Neural progenitor cell (in vitro differentiated cells): ENCODE results near the gene AADACL4. TPM values are rescaled to one million over a fixed set of nuclear protein-coding genes. Genes with fewer than 3 reads are reported as not detected.

Experiments
- DNase-seq: peaks from one replicate; pipeline ENCODE4 v3.0.0-alpha.2; 2016; ENCODE audit warnings: low spot score
- H2AFZ ChIP-seq: fragments of 200-600 bp; sonication (generic); replicated peaks from 2 replicates; pipeline ENCODE4 v1.6.1; 2016; ENCODE audit warnings: antibody characterized with exemption
- H3F3A ChIP-seq: fragments of 200-600 bp; sonication (generic); 2 replicates; pipeline ENCODE4 v1.6.1; 2016; ENCODE audit warnings: antibody characterized with exemption, low read depth
- H3K27ac ChIP-seq: fragments of 200-600 bp; sonication (generic); 2 replicates; pipeline ENCODE4 v1.5.1; 2016; ENCODE audit warnings: mild to moderate bottlenecking
- H3K27me3 ChIP-seq: fragments of 200-600 bp; sonication (generic); 2 replicates; pipeline ENCODE4 v1.6.1; 2016; ENCODE audit warnings: mild to moderate bottlenecking, moderate library complexity
- H3K36me3 ChIP-seq: fragments of 200-600 bp; sonication (generic); 2 replicates; pipeline ENCODE4 v1.5.1; 2016
- H3K4me1 ChIP-seq: fragments of 200-600 bp; sonication (generic); 2 replicates; pipeline ENCODE4 v1.6.1; 2016; ENCODE audit warnings: mixed run types
- H3K4me2 ChIP-seq: fragments of 200-600 bp; sonication (generic); 2 replicates; pipeline ENCODE4 v1.6.1; 2016
- H3K4me3 ChIP-seq: fragments of 200-600 bp; sonication (generic); 2 replicates; pipeline ENCODE4 v1.5.1; 2016
- H3K79me2 ChIP-seq: fragments of 200-600 bp; sonication (generic); 2 replicates; pipeline ENCODE4 v1.6.1; 2016; ENCODE audit warnings: low read depth
- H3K9ac ChIP-seq: fragments of 200-600 bp; sonication (generic); 2 replicates; pipeline ENCODE4 v1.6.1; 2016
- H3K9me3 ChIP-seq: fragments of 200-600 bp; sonication (generic); 2 replicates; pipeline ENCODE4 v1.5.1; 2016; ENCODE audit warnings: low read depth
- H4K20me1 ChIP-seq: fragments of 200-600 bp; sonication (generic); 2 replicates; pipeline ENCODE4 v1.6.1; 2016; ENCODE audit warnings: low read depth
- H3K27ac Mint-ChIP-seq: 3 replicates; pipeline ENCODE4 v1.8.0; 2021; ENCODE audit warnings: mixed read lengths
- H3K27me3 Mint-ChIP-seq: 2 replicates; pipeline ENCODE4 v1.8.0; 2022; ENCODE audit warnings: low read depth, mild to moderate bottlenecking, inconsistent platforms, moderate library complexity, mixed read lengths; ENCODE audit not compliant: insufficient read depth
- H3K36me3 Mint-ChIP-seq: 3 replicates; pipeline ENCODE4 v1.8.0; 2021; ENCODE audit warnings: mixed read lengths
- H3K4me1 Mint-ChIP-seq: 3 replicates; pipeline ENCODE4 v1.8.0; 2021; ENCODE audit warnings: mixed read lengths
- H3K4me3 Mint-ChIP-seq: 3 replicates; pipeline ENCODE4 v1.8.0; 2021; ENCODE audit warnings: mild to moderate bottlenecking, moderate library complexity, mixed read lengths
- H3K9me3 Mint-ChIP-seq: 3 replicates; pipeline ENCODE4 v1.8.0; 2020; ENCODE audit warnings: mixed read lengths
- EZH2 ChIP-seq: fragments of 200-600 bp; sonication (generic); IDR thresholded peaks from 2 replicates; pipeline ENCODE4 v1.6.1; 2017; ENCODE audit warnings: antibody characterized with exemption, mild to moderate bottlenecking, moderate library complexity
- EZH2phosphoT487 ChIP-seq: fragments of 200-600 bp; sonication (generic); IDR thresholded peaks from 2 replicates; pipeline ENCODE4 v1.6.1; 2017; ENCODE audit warnings: antibody characterized with exemption
- total RNA-seq: library from RNA; depleted of rRNA; stranded (reverse); fragments of >200 nt; gene quantifications from 2 replicates; pipeline ENCODE4 v1.2.3, GENCODE V29; 2015; ENCODE audit warnings: low replicate concordance
- TF ChIP-seq, protein P1 (sequence below): fragments of 200-600 bp; sonication (generic); IDR thresholded peaks from 2 replicates; pipeline ENCODE4 v1.5.1; 2017; ENCODE audit warnings: antibody characterized with exemption, mild to moderate bottlenecking

Gene AADACL4
- total RNA-seq, 1 donor from 2014 or later = not detected

DNA sequence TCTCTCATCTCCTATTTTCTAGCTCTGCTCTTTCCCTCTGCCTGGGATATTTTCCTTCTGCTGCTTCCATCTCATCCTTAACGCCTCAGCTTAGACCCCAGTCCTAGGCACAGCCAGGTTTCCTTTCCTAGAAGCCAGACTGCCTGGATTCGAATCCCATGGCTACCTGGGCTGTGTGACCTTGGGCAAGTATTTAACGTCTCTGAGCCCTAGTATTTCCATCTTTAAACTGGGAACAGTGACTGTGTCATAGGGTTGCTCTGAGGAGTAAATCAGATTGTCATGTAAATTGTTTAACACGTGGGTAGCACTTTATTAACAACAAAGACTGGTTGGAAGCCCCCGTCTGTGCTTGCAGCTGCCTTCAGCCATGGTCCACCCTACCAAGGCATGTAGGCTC is 44.2 kb upstream of the AADACL4 start:
- H3F3A ChIP-seq = peaks cover 28% of the 10 kb centered on the region
- no peak overlapping the region for H3K9ac ChIP-seq
- Mint-ChIP-seq H3K36me3 (no peaks in the 10 kb centered on the region), H3K27me3 (peaks cover 30% of the 10 kb centered on the region), H3K9me3 (no peaks in the 10 kb centered on the region), H3K4me1 (peaks cover 47% of the 10 kb centered on the region), H3K4me3 (no peak overlapping the region), H3K27ac (no peak overlapping the region)
- H3K4me1 ChIP-seq = peaks cover 8% of the 10 kb centered on the region
- H3K9me3 ChIP-seq = no peaks in the 10 kb centered on the region
- H3K4me2 ChIP-seq = no peak overlapping the region
- no peak overlapping the region for H2AFZ ChIP-seq
- peaks cover 31% of the 10 kb centered on the region for H3K27me3 ChIP-seq
- no peak overlapping the region for H3K27ac ChIP-seq
- no peaks in the 10 kb centered on the region for H3K79me2 ChIP-seq
- H3K4me3 ChIP-seq = no peak overlapping the region
- no peak for DNase-seq
- peaks cover 4% of the 10 kb centered on the region for H4K20me1 ChIP-seq
- TF ChIP-seq EZH2phosphoT487 (no peak), EZH2 (no peak)
- TF ChIP-seq, protein P1, sequence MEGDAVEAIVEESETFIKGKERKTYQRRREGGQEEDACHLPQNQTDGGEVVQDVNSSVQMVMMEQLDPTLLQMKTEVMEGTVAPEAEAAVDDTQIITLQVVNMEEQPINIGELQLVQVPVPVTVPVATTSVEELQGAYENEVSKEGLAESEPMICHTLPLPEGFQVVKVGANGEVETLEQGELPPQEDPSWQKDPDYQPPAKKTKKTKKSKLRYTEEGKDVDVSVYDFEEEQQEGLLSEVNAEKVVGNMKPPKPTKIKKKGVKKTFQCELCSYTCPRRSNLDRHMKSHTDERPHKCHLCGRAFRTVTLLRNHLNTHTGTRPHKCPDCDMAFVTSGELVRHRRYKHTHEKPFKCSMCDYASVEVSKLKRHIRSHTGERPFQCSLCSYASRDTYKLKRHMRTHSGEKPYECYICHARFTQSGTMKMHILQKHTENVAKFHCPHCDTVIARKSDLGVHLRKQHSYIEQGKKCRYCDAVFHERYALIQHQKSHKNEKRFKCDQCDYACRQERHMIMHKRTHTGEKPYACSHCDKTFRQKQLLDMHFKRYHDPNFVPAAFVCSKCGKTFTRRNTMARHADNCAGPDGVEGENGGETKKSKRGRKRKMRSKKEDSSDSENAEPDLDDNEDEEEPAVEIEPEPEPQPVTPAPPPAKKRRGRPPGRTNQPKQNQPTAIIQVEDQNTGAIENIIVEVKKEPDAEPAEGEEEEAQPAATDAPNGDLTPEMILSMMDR = no peak
- no peaks in the 10 kb centered on the region for H3K36me3 ChIP-seq

DNA sequence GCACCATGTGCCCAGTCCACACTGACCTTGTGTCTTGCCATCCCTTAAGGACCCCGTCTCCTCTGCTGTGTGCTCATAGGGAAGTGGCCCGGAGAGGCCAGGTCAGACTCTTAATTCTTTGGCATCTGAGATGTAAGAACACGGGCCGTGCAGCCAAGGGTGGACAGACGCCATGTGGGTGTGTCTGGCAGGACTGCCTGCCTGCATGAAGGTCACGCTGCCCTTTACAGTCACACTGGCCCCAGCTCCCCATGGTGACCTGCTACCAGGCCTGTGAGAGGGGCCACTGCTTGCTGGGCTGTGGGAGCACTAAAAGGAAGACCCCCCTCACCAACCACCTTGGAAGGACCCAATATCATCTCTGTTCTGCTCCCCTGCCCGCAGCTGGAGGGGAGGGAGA is 43.5 kb upstream of the AADACL4 start:
- Mint-ChIP-seq H3K4me1 (peaks cover 46% of the 10 kb centered on the region), H3K27me3 (peaks cover 28% of the 10 kb centered on the region), H3K36me3 (no peaks in the 10 kb centered on the region), H3K27ac (peak overlapping the region; percentile 10), H3K4me3 (peak overlapping the region; percentile 18), H3K9me3 (no peaks in the 10 kb centered on the region)
- Histone ChIP-seq H3K9me3 (no peaks in the 10 kb centered on the region), H3K4me3 (no peak overlapping the region), H3F3A (peaks cover 23% of the 10 kb centered on the region), H3K4me2 (no peak overlapping the region), H3K9ac (no peak overlapping the region), H4K20me1 (peaks cover 4% of the 10 kb centered on the region), H3K27me3 (peaks cover 27% of the 10 kb centered on the region), H3K79me2 (no peaks in the 10 kb centered on the region), H2AFZ (no peak overlapping the region), H3K4me1 (peaks cover 4% of the 10 kb centered on the region), H3K27ac (no peak overlapping the region), H3K36me3 (no peaks in the 10 kb centered on the region)
- no peak for DNase-seq
- TF ChIP-seq EZH2phosphoT487 = no peak
- no peak for TF ChIP-seq EZH2

DNA sequence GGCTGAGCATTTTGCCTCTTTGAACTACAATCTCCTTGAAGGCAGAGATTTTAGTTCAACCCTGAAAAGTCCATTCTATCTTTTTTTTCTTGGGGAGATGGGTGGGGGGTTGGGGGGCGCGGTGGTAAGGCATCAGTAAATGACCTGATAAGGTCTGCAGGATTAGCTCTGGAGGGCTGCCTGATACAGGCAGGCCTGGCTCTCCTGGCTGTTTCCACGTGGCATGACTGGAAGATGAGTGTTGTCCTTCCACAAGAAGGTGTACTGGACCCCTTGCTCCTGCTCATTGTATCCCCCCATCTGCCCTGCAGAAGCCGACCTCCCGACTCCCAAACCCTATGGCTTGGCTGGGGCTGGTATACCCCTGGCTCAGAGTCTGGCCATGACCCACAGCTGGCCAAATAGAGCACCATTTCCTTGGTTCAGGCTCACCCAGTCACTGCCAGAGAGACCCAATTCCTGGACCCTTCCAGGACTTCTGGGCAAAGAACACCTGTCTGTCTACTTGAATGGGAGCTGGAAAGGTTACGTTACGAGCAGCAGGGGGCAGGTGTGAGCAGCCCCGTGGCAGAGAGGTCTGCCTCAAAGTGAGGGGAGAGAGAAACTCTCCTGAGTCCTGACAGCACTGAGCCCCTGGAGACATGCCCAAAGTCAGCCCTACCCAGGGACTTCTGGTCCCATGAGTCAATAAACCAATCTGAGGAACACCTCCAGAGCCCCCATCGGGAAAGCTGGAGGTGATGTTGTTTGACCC is 42.8 kb upstream of the AADACL4 start:
- Histone ChIP-seq H3F3A (peaks cover 19% of the 10 kb centered on the region), H3K9me3 (no peaks in the 10 kb centered on the region), H3K4me3 (no peak overlapping the region), H3K27me3 (peaks cover 20% of the 10 kb centered on the region), H3K4me1 (peaks cover 3% of the 10 kb centered on the region), H3K27ac (no peak overlapping the region), H2AFZ (no peak overlapping the region), H3K9ac (no peak overlapping the region), H3K36me3 (no peaks in the 10 kb centered on the region), H4K20me1 (peaks cover 4% of the 10 kb centered on the region), H3K79me2 (no peaks in the 10 kb centered on the region), H3K4me2 (no peak overlapping the region)
- Mint-ChIP-seq H3K4me1 (peaks cover 46% of the 10 kb centered on the region), H3K9me3 (no peaks in the 10 kb centered on the region), H3K27ac (peak overlapping the region; percentile 10), H3K36me3 (no peaks in the 10 kb centered on the region), H3K27me3 (peaks cover 28% of the 10 kb centered on the region), H3K4me3 (peak overlapping the region; percentile 18)
- peak; percentile 75 for DNase-seq
- TF ChIP-seq, protein P1 = peak; percentile 63
- TF ChIP-seq EZH2 (no peak), EZH2phosphoT487 (no peak)
